ENCODE data around the gene FCHO1. TPM values are rescaled to one million over a fixed set of nuclear protein-coding genes. Genes with fewer than 3 reads are reported as not detected.

The FCHO1 gene
- total RNA-seq, 1 donor from 2014 or later, result 1.5 TPM

DNA sequence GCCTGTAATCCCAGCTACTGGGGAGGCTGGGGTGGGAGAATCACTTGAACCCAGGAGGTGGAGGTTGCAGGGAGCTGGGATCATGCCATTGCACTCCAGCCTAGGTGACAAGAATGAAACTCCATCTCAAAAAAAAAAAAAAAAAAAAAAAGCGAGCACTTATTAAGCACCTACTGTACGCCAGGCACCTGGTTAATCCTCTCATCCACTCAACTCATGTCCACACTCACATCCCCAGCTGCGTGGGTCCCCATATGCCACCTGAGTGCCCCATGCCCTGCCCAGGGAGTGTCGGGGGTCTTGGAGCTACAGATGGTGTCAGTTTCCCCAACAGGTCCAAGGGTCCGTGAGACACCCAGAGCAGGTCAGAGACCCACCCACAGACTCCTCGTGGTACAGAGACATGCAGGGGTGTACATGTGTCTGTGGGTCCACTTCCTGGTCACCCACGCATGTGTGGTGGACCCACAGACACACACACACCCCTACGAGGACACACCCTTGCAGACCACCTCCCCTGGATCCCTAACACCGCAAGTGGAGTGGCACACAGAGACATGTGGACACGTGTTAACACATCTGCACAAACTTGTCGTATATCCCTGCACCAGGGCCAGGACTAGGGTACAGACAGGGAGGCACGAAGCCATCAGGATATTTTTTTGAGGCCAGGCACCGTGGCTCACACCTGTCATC is 66.5 kb downstream of the FCHO1 start:
- Histone ChIP-seq H3K27me3 (ENCODE audit: control insufficient read depth, insufficient read depth, low read length) (peaks cover 2% of the 10 kb centered on the region), H3K36me3 (ENCODE audit: control insufficient read depth, insufficient read depth, low read length) (no peaks in the 10 kb centered on the region), H3K4me3 (ENCODE audit: low read depth, low read length) (no peak overlapping the region)
- DNase-seq (ENCODE audit: low read depth), result no peak
- TF ChIP-seq, protein P1, sequence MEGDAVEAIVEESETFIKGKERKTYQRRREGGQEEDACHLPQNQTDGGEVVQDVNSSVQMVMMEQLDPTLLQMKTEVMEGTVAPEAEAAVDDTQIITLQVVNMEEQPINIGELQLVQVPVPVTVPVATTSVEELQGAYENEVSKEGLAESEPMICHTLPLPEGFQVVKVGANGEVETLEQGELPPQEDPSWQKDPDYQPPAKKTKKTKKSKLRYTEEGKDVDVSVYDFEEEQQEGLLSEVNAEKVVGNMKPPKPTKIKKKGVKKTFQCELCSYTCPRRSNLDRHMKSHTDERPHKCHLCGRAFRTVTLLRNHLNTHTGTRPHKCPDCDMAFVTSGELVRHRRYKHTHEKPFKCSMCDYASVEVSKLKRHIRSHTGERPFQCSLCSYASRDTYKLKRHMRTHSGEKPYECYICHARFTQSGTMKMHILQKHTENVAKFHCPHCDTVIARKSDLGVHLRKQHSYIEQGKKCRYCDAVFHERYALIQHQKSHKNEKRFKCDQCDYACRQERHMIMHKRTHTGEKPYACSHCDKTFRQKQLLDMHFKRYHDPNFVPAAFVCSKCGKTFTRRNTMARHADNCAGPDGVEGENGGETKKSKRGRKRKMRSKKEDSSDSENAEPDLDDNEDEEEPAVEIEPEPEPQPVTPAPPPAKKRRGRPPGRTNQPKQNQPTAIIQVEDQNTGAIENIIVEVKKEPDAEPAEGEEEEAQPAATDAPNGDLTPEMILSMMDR (IDR thresholded peaks at IDR 0.05; ENCODE audit: insufficient read depth, low read length, poor library complexity, severe bottlenecking), result no peak

DNA sequence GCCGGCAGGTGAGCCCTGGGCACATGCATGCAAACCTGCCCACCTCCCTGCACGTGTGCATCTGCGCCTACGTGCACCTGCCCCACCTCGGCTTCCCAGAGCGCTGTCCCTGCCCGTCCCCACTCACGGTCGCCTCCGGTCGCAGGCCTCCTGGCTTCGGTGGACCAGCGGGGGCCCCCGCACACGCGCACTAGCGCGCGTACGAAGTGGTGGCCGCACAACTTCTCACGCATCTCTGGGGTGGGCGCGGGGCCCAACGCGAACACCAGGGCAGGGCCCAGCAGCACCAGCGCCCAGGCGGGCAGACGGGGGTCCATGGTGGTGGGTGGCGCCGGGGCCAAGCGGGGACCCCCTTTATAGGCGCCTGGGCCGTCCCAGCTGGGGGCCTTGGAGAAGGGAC is 69.9 kb downstream of the FCHO1 start, which contains the start of gene INSL3:
Gene INSL3 (minus strand): TSS at position 330 of the 400 bp plus-strand sequence. CDS start 13 bp downstream, at position 317.
- Histone ChIP-seq H3K36me3 (ENCODE audit: control insufficient read depth, insufficient read depth, low read length) (no peaks in the 10 kb centered on the region), H3K4me3 (ENCODE audit: low read depth, low read length) (no peak within 1 kb of the TSS), H3K27me3 (ENCODE audit: control insufficient read depth, insufficient read depth, low read length) (peaks cover 9% of the 10 kb centered on the region)
- DNase-seq (ENCODE audit: low read depth), result no peak
- TF ChIP-seq, protein P1 (IDR thresholded peaks at IDR 0.05; ENCODE audit: insufficient read depth, low read length, poor library complexity, severe bottlenecking), result no peak

DNA sequence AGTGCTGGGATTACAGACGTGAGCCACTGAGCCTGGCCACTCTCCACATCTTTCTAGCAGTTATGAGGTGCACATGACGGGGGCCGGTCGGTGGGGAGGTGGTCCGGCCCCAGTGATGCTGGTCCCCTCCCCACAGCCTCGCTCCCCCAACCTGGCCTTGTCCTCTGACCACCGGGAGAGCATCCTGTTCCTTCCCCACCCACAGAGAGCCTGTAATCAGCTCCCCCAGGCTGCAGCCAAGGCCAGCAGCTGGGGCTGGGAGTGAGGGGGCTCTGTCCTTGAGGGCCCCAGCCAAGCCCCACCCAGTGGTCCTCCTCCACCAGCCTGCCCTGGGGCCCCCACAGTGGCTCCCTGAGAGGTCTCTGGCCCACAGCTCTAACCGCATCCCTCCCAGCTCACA is 73.1 kb downstream of the FCHO1 start:
- TF ChIP-seq, protein P1 (IDR thresholded peaks at IDR 0.05; ENCODE audit: insufficient read depth, low read length, poor library complexity, severe bottlenecking), result no peak
- H3K4me3 ChIP-seq (ENCODE audit: low read depth, low read length), result no peak overlapping the region
- H3K36me3 ChIP-seq (ENCODE audit: control insufficient read depth, insufficient read depth, low read length), result no peaks in the 10 kb centered on the region
- DNase-seq (ENCODE audit: low read depth), result no peak
- H3K27me3 ChIP-seq (ENCODE audit: control insufficient read depth, insufficient read depth, low read length), result peaks cover 9% of the 10 kb centered on the region

DNA sequence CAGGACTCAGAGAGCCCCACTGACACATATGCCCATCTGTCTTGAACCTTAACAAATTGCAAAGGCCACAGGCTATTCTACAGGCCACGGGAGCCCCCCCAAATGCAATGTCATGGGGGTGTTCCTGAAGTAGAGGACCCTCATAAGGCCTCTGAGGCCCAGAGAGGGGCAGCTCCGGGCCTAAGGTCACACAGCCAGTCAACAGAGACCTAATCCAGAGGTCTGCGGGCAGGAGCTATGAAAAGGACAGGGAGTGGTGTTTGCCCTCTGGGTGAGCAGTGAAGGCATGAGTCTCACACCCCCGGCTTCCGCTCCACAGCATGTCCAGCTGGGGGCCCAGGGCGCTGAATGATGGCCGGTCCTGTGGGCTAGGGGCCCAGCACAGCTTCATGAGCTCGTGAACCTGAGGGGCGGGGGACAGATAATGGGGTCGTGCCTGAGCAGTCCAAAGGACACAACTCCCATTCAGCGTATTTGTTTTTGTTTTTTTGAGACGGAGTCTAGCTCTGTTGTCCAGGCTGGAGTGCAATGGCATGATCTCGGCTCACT is 75.3 kb downstream of the FCHO1 start:
- Histone ChIP-seq H3K4me3 (ENCODE audit: low read depth, low read length) (no peak overlapping the region), H3K27me3 (ENCODE audit: control insufficient read depth, insufficient read depth, low read length) (peaks cover 13% of the 10 kb centered on the region), H3K36me3 (ENCODE audit: control insufficient read depth, insufficient read depth, low read length) (no peaks in the 10 kb centered on the region)
- TF ChIP-seq, protein P1 (IDR thresholded peaks at IDR 0.05; ENCODE audit: insufficient read depth, low read length, poor library complexity, severe bottlenecking), result no peak
- no peak for DNase-seq (ENCODE audit: low read depth)

DNA sequence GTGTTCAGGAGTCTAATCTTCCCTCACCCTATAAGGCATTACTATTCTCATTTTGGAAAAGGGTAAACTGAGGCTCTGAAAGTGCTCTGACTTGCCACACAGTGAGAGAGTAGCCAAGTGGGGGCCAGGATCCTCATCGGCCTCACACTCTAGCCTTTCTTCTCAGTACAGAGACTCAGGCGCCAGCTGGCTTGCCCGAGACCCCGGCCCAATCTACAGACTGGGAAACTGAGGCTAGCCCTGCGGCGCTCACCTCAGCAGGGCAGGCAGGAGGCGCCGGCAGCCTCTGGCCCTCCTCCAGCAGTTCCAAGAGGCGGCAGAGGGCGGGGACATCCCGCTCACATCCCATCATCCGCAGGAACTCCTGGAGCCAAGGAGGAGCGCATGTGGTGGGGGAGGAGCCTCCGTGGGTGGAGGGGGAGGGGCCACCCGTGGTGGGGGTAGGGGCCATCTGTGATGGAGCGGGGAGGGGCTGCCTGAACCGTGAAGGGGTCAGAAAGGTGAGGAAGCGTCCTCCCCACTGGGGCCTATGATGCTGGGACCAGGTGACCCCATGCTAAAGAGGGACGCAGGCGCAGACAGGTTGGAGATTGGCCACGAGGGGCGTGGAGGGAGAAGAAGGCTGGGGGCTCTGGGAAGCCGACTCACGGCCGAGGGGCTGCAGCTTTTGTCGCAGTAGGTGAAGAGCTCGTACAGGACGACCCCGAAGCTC is 78.7 kb downstream of the FCHO1 start:
- TF ChIP-seq, protein P1 (IDR thresholded peaks at IDR 0.05; ENCODE audit: insufficient read depth, low read length, poor library complexity, severe bottlenecking), result no peak
- DNase-seq (ENCODE audit: low read depth), result peak; percentile 51

More for the DNA sequence above, 78.7 kb downstream of the FCHO1 start:
- H3K27me3 ChIP-seq (ENCODE audit: control insufficient read depth, insufficient read depth, low read length), result peaks cover 9% of the 10 kb centered on the region
- H3K36me3 ChIP-seq (ENCODE audit: control insufficient read depth, insufficient read depth, low read length), result no peaks in the 10 kb centered on the region
- H3K4me3 ChIP-seq (ENCODE audit: low read depth, low read length), result peak overlapping the region; percentile 53

All from kidney epithelial cell (primary cell).